ENCODE results near the gene PPFIA1. TPM values are rescaled to one million over a fixed set of nuclear protein-coding genes. Genes with fewer than 3 reads are reported as not detected.

Gene PPFIA1
- total and polyA plus RNA-seq, 2 of the 13 experiments (the other 11 are each of a cell fraction or from before 2014, with no cell fraction given), result 29.9 to 45.2 TPM

DNA sequence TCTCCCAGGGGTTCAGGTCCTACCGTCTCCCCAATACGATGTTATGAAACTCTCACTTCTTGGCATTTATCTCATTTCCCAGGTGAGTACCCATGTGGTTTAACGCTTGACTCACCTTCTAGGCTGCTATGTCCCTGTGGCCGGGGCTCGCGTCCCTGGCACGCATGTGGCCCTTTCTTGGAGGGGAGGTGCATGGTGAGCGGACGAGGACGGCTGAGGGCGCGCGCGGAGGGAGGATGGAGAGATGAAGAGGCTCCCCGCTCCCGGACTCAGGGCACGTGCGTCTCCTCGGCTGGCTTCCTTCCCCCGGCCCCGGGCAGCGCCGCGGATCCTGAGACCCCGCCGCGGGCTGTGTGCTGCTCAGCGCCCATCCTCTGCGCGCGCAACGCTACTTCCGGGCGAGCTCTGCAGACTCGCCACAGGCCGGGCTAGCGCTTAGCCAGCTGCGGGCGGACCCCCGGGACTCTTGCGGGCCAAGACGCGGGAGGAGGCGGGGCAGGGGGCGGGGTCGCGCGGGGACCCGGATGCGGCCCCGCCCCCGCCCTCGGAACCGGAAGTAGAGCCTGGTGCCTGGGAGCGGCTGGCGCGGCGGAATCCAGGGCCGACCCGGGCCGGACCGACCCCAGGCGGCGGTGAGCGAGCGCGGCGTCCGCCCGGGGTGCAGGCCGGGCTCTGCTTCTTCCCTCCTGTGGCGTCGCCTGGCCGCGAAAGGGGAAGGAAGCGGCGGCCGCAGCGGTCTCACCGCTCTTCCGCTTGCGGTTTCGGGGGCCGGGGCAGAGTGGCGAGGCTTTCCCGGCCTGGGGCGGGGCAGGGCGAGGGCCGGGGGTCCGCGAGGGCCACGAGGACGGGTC, 127.7 kb downstream of the PPFIA1 start, which contains the start of gene CTTN (continued):
- TF ChIP-seq, protein P1, sequence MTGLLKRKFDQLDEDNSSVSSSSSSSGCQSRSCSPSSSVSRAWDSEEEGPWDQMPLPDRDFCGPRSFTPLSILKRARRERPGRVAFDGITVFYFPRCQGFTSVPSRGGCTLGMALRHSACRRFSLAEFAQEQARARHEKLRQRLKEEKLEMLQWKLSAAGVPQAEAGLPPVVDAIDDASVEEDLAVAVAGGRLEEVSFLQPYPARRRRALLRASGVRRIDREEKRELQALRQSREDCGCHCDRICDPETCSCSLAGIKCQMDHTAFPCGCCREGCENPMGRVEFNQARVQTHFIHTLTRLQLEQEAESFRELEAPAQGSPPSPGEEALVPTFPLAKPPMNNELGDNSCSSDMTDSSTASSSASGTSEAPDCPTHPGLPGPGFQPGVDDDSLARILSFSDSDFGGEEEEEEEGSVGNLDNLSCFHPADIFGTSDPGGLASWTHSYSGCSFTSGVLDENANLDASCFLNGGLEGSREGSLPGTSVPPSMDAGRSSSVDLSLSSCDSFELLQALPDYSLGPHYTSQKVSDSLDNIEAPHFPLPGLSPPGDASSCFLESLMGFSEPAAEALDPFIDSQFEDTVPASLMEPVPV (CRISPR knock-in tag; IDR thresholded peaks at IDR 0.05), result peak; percentile 36; the same call in 1 of the 2 replicates
- TF ChIP-seq ISX (CRISPR knock-in tag; conservative IDR thresholded peaks at IDR 0.05), result no peak
- TF ChIP-seq SP4 (CRISPR knock-in tag; IDR thresholded peaks at IDR 0.05), result peak; percentile 68
- peak; percentile 35; the same call in 1 of the 2 replicates for TF ChIP-seq RAD21 (CRISPR knock-in tag; IDR thresholded peaks at IDR 0.05)
- peak; percentile 22; the same call in 1 of the 2 replicates for TF ChIP-seq RXRB (CRISPR knock-in tag; IDR thresholded peaks at IDR 0.05; ENCODE audit: borderline replicate concordance)
- TF ChIP-seq ETV5 (CRISPR knock-in tag; IDR thresholded peaks at IDR 0.05; ENCODE audit: borderline replicate concordance), result peak; percentile 83
- TF ChIP-seq, protein P2, sequence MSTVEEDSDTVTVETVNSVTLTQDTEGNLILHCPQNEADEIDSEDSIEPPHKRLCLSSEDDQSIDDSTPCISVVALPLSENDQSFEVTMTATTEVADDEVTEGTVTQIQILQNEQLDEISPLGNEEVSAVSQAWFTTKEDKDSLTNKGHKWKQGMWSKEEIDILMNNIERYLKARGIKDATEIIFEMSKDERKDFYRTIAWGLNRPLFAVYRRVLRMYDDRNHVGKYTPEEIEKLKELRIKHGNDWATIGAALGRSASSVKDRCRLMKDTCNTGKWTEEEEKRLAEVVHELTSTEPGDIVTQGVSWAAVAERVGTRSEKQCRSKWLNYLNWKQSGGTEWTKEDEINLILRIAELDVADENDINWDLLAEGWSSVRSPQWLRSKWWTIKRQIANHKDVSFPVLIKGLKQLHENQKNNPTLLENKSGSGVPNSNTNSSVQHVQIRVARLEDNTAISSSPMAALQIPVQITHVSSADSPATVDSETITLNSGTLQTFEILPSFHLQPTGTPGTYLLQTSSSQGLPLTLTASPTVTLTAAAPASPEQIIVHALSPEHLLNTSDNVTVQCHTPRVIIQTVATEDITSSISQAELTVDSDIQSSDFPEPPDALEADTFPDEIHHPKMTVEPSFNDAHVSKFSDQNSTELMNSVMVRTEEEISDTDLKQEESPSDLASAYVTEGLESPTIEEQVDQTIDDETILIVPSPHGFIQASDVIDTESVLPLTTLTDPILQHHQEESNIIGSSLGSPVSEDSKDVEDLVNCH (CRISPR knock-in tag; IDR thresholded peaks at IDR 0.05), result peak; percentile 97; the same call in 1 of the 2 replicates
- TF ChIP-seq NR3C1 (CRISPR knock-in tag; IDR thresholded peaks at IDR 0.05), result no peak
- TF ChIP-seq NR1H2 (CRISPR knock-in tag; IDR thresholded peaks at IDR 0.05; ENCODE audit: borderline replicate concordance, low read depth), result no peak
- peak; percentile 62 for TF ChIP-seq SPEN (CRISPR knock-in tag; IDR thresholded peaks at IDR 0.05; ENCODE audit: low read depth)
- TF ChIP-seq ZNF572 (CRISPR knock-in tag; IDR thresholded peaks at IDR 0.05), result no peak
- TF ChIP-seq ZNF160 (CRISPR knock-in tag; IDR thresholded peaks at IDR 0.05), result no peak; the same call in 1 of the 2 replicates
- TF ChIP-seq EEA1 (CRISPR knock-in tag; IDR thresholded peaks at IDR 0.05; ENCODE audit: borderline replicate concordance), result no peak
- TF ChIP-seq PPARG (CRISPR knock-in tag; conservative IDR thresholded peaks at IDR 0.05), result no peak
- TF ChIP-seq ZNF264 (CRISPR knock-in tag; IDR thresholded peaks at IDR 0.05), result peak; percentile 15; the same call in 1 of the 2 replicates
- TF ChIP-seq, protein P3, sequence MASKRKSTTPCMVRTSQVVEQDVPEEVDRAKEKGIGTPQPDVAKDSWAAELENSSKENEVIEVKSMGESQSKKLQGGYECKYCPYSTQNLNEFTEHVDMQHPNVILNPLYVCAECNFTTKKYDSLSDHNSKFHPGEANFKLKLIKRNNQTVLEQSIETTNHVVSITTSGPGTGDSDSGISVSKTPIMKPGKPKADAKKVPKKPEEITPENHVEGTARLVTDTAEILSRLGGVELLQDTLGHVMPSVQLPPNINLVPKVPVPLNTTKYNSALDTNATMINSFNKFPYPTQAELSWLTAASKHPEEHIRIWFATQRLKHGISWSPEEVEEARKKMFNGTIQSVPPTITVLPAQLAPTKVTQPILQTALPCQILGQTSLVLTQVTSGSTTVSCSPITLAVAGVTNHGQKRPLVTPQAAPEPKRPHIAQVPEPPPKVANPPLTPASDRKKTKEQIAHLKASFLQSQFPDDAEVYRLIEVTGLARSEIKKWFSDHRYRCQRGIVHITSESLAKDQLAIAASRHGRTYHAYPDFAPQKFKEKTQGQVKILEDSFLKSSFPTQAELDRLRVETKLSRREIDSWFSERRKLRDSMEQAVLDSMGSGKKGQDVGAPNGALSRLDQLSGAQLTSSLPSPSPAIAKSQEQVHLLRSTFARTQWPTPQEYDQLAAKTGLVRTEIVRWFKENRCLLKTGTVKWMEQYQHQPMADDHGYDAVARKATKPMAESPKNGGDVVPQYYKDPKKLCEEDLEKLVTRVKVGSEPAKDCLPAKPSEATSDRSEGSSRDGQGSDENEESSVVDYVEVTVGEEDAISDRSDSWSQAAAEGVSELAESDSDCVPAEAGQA (IDR thresholded peaks at IDR 0.05; ENCODE audit: low read depth), result no peak
- TF ChIP-seq, protein P3 (CRISPR knock-in tag; IDR thresholded peaks at IDR 0.05; ENCODE audit: borderline replicate concordance), result 0 out of 2 replicates have a peak, but pooled peaks have one; percentile 54
- no peak for TF ChIP-seq ZC3H4 (CRISPR knock-in tag; IDR thresholded peaks at IDR 0.05; ENCODE audit: borderline replicate concordance)
- TF ChIP-seq KLF12 (CRISPR knock-in tag; IDR thresholded peaks at IDR 0.05; ENCODE audit: borderline replicate concordance), result 0 out of 2 replicates have a peak, but pooled peaks have one; percentile 62
- peak; percentile 80 for TF ChIP-seq KAT8 (CRISPR knock-in tag; IDR thresholded peaks at IDR 0.05)

Data from HepG2 (cell line).